ENCODE data around the gene RILPL1.

GRCh38 chr12:123449249-123449733 lies 84.2 kb downstream of the RILPL1 start:
- no peak for TF ChIP-seq POLR2A (IDR thresholded peaks at IDR 0.05; ENCODE audit: low read depth, low read length)
- TF ChIP-seq CTCF (IDR thresholded peaks at IDR 0.05 in 2 of 3, conservative IDR thresholded peaks at IDR 0.05 in 1 of 3; ENCODE audit: control insufficient read depth in 2 of 3, extremely low read depth in 1 of 3, insufficient read depth in 1 of 3, low read depth in 3 of 3, low read length in 3 of 3) = no peak
- no peak for TF ChIP-seq JUND (IDR thresholded peaks at IDR 0.05; ENCODE audit: low read depth, low read length)
- no peak for TF ChIP-seq POLR2AphosphoS5 (IDR thresholded peaks at IDR 0.05; ENCODE audit: low read length)
- no peak for TF ChIP-seq CREB1 (IDR thresholded peaks at IDR 0.05; ENCODE audit: low read depth)
- no peak for TF ChIP-seq NFIC (IDR thresholded peaks at IDR 0.05; ENCODE audit: low read depth, low read length)
- TF ChIP-seq STAT3 (IDR thresholded peaks at IDR 0.05; ENCODE audit: low read depth, low read length) = no peak

Data from GM12878 (cell line).